CD14-positive monocyte (primary cell): ENCODE results near the gene AIG1. TPM values are rescaled to one million over a fixed set of nuclear protein-coding genes. Genes with fewer than 3 reads are reported as not detected.

Experiments used
- DNase-seq, 3 donors: peaks; one replicate each; pipeline ENCODE4 v3.0.0-alpha.2; 2011 to 2022
- H2AFZ ChIP-seq: 2 replicates; pipeline ENCODE4 v1.6.0; 2012; ENCODE audit warnings: mild to moderate bottlenecking, low read depth, low read length, inconsistent platforms; ENCODE audit not compliant: insufficient read depth, poor library complexity, severe bottlenecking
- H3K27ac ChIP-seq, 2 donors: 1 replicate in 1 of 2; 2 replicates in 1 of 2; pipeline ENCODE4 v1.5.1; 2012 to 2013; ENCODE audit warnings: low read length in 2 of 2, control low read depth in 1 of 2, inconsistent platforms in 1 of 2, low read depth in 1 of 2, mild to moderate bottlenecking in 1 of 2
- H3K27me3 ChIP-seq, 2 donors: one replicate each; pipeline versions ENCODE4 v1.6.0 to v1.6.1; 2011 to 2013; ENCODE audit warnings: low read length in 2 of 2; ENCODE audit not compliant: control insufficient read depth in 2 of 2, insufficient read depth in 2 of 2
- H3K36me3 ChIP-seq, 2 donors: replicated peaks in 1 of 2; 1 replicate in 1 of 2; 2 replicates in 1 of 2; pipeline versions ENCODE4 v1.5.1 to v1.6.1; 2012 to 2013; ENCODE audit warnings: low read length in 2 of 2, control low read depth in 1 of 2, inconsistent platforms in 1 of 2, mild to moderate bottlenecking in 1 of 2; ENCODE audit not compliant: insufficient read depth in 2 of 2, control insufficient read depth in 1 of 2
- H3K4me1 ChIP-seq, 2 donors: 1 replicate in 1 of 2; 2 replicates in 1 of 2; pipeline versions ENCODE4 v1.5.1 to v1.6.1; 2012 to 2013; ENCODE audit warnings: low read length in 2 of 2, control low read depth in 1 of 2, inconsistent platforms in 1 of 2, mild to moderate bottlenecking in 1 of 2, moderate library complexity in 1 of 2; ENCODE audit not compliant: insufficient read depth in 2 of 2, control insufficient read depth in 1 of 2
- H3K4me2 ChIP-seq: replicated peaks from 2 replicates; pipeline ENCODE3; 2012; ENCODE audit warnings: low read length, moderate library complexity, mild to moderate bottlenecking; ENCODE audit not compliant: poor library complexity, severe bottlenecking; ENCODE audit errors: extremely low read depth
- H3K4me3 ChIP-seq, 3 experiments: fragments of 200-600 bp in 1 of 3; sonication (generic) in 1 of 3; replicated peaks in 1 of 3; 1 replicate in 2 of 3; 2 replicates in 1 of 3; pipeline ENCODE4 v1.5.1; 2011 to 2013; ENCODE audit warnings: low read length in 3 of 3, mild to moderate bottlenecking in 3 of 3, control low read depth in 2 of 3, low read depth in 2 of 3, inconsistent platforms in 1 of 3, moderate library complexity in 1 of 3
- H3K79me2 ChIP-seq: 2 replicates; pipeline ENCODE4 v1.6.0; 2012; ENCODE audit warnings: mild to moderate bottlenecking, control low read depth, inconsistent platforms, low read length, moderate library complexity; ENCODE audit not compliant: insufficient read depth
- H3K9ac ChIP-seq: 2 replicates; pipeline ENCODE4 v1.6.0; 2017; ENCODE audit warnings: low read length, mild to moderate bottlenecking; ENCODE audit not compliant: insufficient read depth, poor library complexity, severe bottlenecking
- H3K9me3 ChIP-seq, 2 donors: replicated peaks in 1 of 2; 1 replicate in 1 of 2; 2 replicates in 1 of 2; pipeline versions ENCODE4 v1.5.1 to v1.6.1; 2012 to 2013; ENCODE audit warnings: low read length in 2 of 2, control low read depth in 1 of 2; ENCODE audit not compliant: control insufficient read depth in 1 of 2, insufficient read depth in 1 of 2
- H4K20me1 ChIP-seq: 2 replicates; pipeline ENCODE4 v1.6.0; 2012; ENCODE audit warnings: mild to moderate bottlenecking, low read length, control low read depth, moderate library complexity; ENCODE audit not compliant: insufficient read depth
- H3K27ac Mint-ChIP-seq, 7 donors: one replicate each; pipeline ENCODE4 v1.8.0; 2020; ENCODE audit warnings: mild to moderate bottlenecking in 7 of 7, mixed read lengths in 7 of 7, moderate library complexity in 6 of 7, inconsistent platforms in 2 of 7
- H3K27me3 Mint-ChIP-seq, 3 donors: one replicate each; pipeline ENCODE4 v1.8.0; 2021 to 2022; ENCODE audit warnings: low read depth in 3 of 3, mild to moderate bottlenecking in 3 of 3, mixed read lengths in 3 of 3, moderate library complexity in 3 of 3, inconsistent platforms in 1 of 3
- H3K36me3 Mint-ChIP-seq, 2 donors: one replicate each; pipeline ENCODE4 v1.8.0; 2020; ENCODE audit warnings: mixed read lengths in 2 of 2, inconsistent platforms in 1 of 2, mild to moderate bottlenecking in 1 of 2
- H3K4me1 Mint-ChIP-seq: one replicate; pipeline ENCODE4 v1.8.0; 2020; ENCODE audit warnings: mild to moderate bottlenecking, mixed read lengths
- H3K4me3 Mint-ChIP-seq, 2 donors: one replicate each; pipeline ENCODE4 v1.8.0; 2020; ENCODE audit warnings: mild to moderate bottlenecking in 2 of 2, mixed read lengths in 2 of 2, moderate library complexity in 1 of 2
- H3K9me3 Mint-ChIP-seq, 7 donors: one replicate each; pipeline ENCODE4 v1.8.0; 2020 to 2022; ENCODE audit warnings: mixed read lengths in 7 of 7, mild to moderate bottlenecking in 6 of 7, moderate library complexity in 6 of 7, inconsistent platforms in 2 of 7
- CTCF ChIP-seq: fragments of 200-600 bp; IDR thresholded peaks from one replicate; pipeline ENCODE4 v1.8.0; 2022; ENCODE audit warnings: antibody characterized with exemption, mild to moderate bottlenecking
- WGBS: methylation state at CpG from one replicate; pipeline ENCODE4 v1.1.5; 2013; ENCODE audit warnings: missing lambda C conversion rate; ENCODE audit not compliant: insufficient coverage; 5-methylcytosine and 5-hydroxymethylcytosine counted together
- intact Hi-C, 2 donors: fragments of 100-400 bp; cut with micrococcal nuclease; formaldehyde crosslinking; loops; one replicate each; pipeline versions ENCODE4 v1.15.0 to v1.15.1; 2023
- polyA plus RNA-seq, 3 donors: library from polyadenylated mRNA; depleted of rRNA in 1 of 3; unstranded in 2 of 3; stranded (reverse) in 1 of 3; fragments of 300-500 nt in 2 of 3; fragments of >200 nt in 1 of 3; fragmentation: Illumina TruSeq in 2 of 3; gene quantifications; 1 replicate in 2 of 3; 2 replicates in 1 of 3; pipeline ENCODE4 v1.2.3, GENCODE V29; 2012 to 2021

AIG1 gene
- polyA plus RNA-seq, 3 donors = 6.7 to 7.6 (median 6.8) TPM

DNA sequence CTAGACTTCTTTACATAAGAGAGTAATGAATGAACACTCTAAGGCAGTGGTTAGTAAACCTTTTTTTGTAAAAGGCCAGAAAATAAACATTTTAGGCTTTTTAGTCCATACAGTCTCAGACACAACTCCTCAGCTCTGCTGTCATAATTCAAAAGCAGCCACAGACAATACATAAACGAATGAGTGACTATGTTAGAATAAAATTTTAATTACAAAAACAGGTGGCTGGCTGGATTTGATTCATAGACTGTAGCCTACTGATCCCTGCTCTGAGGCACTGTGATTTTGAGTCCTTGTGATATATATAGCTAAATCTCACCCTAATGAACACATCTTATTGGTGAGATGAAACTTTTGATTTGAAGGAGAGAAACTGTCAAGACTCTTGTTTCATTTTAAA is 155.1 kb downstream of the AIG1 start:
- Histone ChIP-seq H3K4me3 (no peak overlapping the region), H4K20me1 (no peaks in the 10 kb centered on the region), H3K4me2 (no peak overlapping the region), H2AFZ (no peak overlapping the region), H3K27ac (no peak overlapping the region), H3K9me3 (no peaks in the 10 kb centered on the region), H3K4me1 (no peaks in the 10 kb centered on the region), H3K36me3 (no peaks in the 10 kb centered on the region), H3K79me2 (no peaks in the 10 kb centered on the region), H3K9ac (no peak overlapping the region), H3K27me3 (no peaks in the 10 kb centered on the region)
- DNase-seq = no peak
- no peak overlapping the region for H3K27ac Mint-ChIP-seq
- no peaks in the 10 kb centered on the region for H3K27me3 Mint-ChIP-seq
- WGBS = no CpG with 5 or more reads among the region's 1 CpG
- no peak for TF ChIP-seq CTCF
- peaks cover 0 to 3% (median 1%) of the 10 kb centered on the region in 7 donors for H3K9me3 Mint-ChIP-seq
- no peaks in the 10 kb centered on the region for H3K36me3 Mint-ChIP-seq
- peaks cover 3% of the 10 kb centered on the region for H3K4me1 Mint-ChIP-seq
- intact Hi-C loops = no loop called here
- H3K4me3 Mint-ChIP-seq = no peak overlapping the region

DNA sequence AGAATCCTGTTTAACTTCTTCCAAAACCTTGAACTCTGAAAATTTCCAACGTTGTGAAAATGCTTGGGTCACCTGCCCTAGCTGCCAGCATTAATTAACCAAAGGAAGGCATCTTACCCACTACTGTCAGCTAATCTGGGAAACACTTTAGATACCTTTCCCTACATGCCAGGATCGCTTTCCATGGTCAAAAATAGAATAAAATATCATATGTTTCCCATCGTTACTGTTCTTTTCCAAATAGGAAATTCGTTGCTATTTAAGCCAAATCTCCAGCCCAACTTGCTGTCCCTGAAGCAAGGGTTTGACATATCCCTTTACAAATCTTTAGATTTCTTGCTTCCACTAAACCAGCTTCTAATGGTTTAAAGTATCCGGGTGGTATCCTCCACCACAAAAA is 157.5 kb downstream of the AIG1 start:
- no peaks in the 10 kb centered on the region for H3K4me1 ChIP-seq
- H2AFZ ChIP-seq = no peak overlapping the region
- H3K27ac ChIP-seq = no peak overlapping the region
- no peak for TF ChIP-seq CTCF
- no peak for DNase-seq
- H3K9me3 Mint-ChIP-seq = peaks cover 0 to 3% (median 0%) of the 10 kb centered on the region in 7 donors
- H3K79me2 ChIP-seq = no peaks in the 10 kb centered on the region
- H3K9ac ChIP-seq = no peak overlapping the region
- no peaks in the 10 kb centered on the region for H3K27me3 Mint-ChIP-seq
- intact Hi-C loops = no loop called here
- no peak overlapping the region for H3K4me2 ChIP-seq
- H3K9me3 ChIP-seq = no peaks in the 10 kb centered on the region
- H3K4me1 Mint-ChIP-seq = peaks cover 3% of the 10 kb centered on the region
- 94% methylated on average over 4 of the region's 5 CpGs for WGBS
- H3K4me3 Mint-ChIP-seq = no peak overlapping the region
- H3K4me3 ChIP-seq = no peak overlapping the region
- H3K27ac Mint-ChIP-seq = no peak overlapping the region
- H4K20me1 ChIP-seq = no peaks in the 10 kb centered on the region
- H3K36me3 ChIP-seq = no peaks in the 10 kb centered on the region
- no peaks in the 10 kb centered on the region for H3K36me3 Mint-ChIP-seq
- no peaks in the 10 kb centered on the region for H3K27me3 ChIP-seq
